GM12878 (cell line): ENCODE measurements around the gene REL. TPM values are rescaled to one million over a fixed set of nuclear protein-coding genes. Genes with fewer than 3 reads are reported as not detected.
A peak's percentile ranks its signal among the peaks of the same experiment; 100 is the strongest.

Experiments
- BCLAF1 ChIP-seq: fragments of 450-650 bp; IDR thresholded peaks from 2 replicates; pipeline ENCODE4 v1.6.1; 2017; ENCODE audit warnings: antibody characterized with exemption, mild to moderate bottlenecking, moderate library complexity
- CEBPB ChIP-seq, 2 experiments: fragments of 150-350 bp in 1 of 2; IDR thresholded peaks; 2 replicates each; pipeline ENCODE4 v1.6.1; 2012 to 2014; ENCODE audit warnings: low read depth in 2 of 2, low read length in 2 of 2, borderline replicate concordance in 1 of 2, inconsistent platforms in 1 of 2
- CREM ChIP-seq: IDR thresholded peaks from 2 replicates; pipeline ENCODE4 v1.6.1; 2014; ENCODE audit warnings: antibody characterized with exemption, low read depth
- CTCF ChIP-seq, 3 experiments: IDR thresholded peaks in 2 of 3; conservative IDR thresholded peaks in 1 of 3; 2 replicates each; pipeline ENCODE4 v1.5.1; 2011; ENCODE audit warnings: low read depth in 3 of 3, low read length in 3 of 3, mild to moderate bottlenecking in 3 of 3, control low read depth in 2 of 3, moderate library complexity in 2 of 3, inconsistent platforms in 1 of 3, mixed read lengths in 1 of 3; ENCODE audit not compliant: control insufficient read depth in 2 of 3, insufficient read depth in 1 of 3; ENCODE audit errors: extremely low read depth in 1 of 3
- E2F4 ChIP-seq: IDR thresholded peaks from 2 replicates; pipeline ENCODE4 v1.6.1; 2012; ENCODE audit warnings: low read depth, low read length, improper control_type of control experiment
- ETV6 ChIP-seq, 2 experiments: fragments of 450-650 bp in 1 of 2; IDR thresholded peaks in 1 of 2; conservative IDR thresholded peaks in 1 of 2; 2 replicates each; pipeline ENCODE4 v1.6.1; 2014; ENCODE audit warnings: antibody characterized with exemption in 1 of 2, borderline replicate concordance in 1 of 2, low read depth in 1 of 2, mild to moderate bottlenecking in 1 of 2, moderate library complexity in 1 of 2
- HDAC6 ChIP-seq: fragments of 200-600 bp; sonication (generic); IDR thresholded peaks from one replicate; pipeline ENCODE4 v1.8.0; 2017; ENCODE audit warnings: antibody characterized with exemption; ENCODE audit not compliant: unreplicated experiment
- HDGF ChIP-seq: fragments of 450-650 bp; IDR thresholded peaks from 2 replicates; pipeline ENCODE4 v1.6.1; 2016; ENCODE audit warnings: antibody characterized with exemption
- IRF3 ChIP-seq: fragments of 450-650 bp; IDR thresholded peaks from 2 replicates; pipeline ENCODE4 v1.6.1; 2014; ENCODE audit warnings: mild to moderate bottlenecking
- IRF4 ChIP-seq: IDR thresholded peaks from 2 replicates; pipeline ENCODE4 v1.6.1; 2011; ENCODE audit warnings: low read depth, low read length
- NR2F1 ChIP-seq: fragments of 450-650 bp; conservative IDR thresholded peaks from 2 replicates; pipeline ENCODE4 v1.6.1; 2017; ENCODE audit warnings: mild to moderate bottlenecking
- POLR2A ChIP-seq: IDR thresholded peaks from 2 replicates; pipeline ENCODE4 v1.6.1; 2011; ENCODE audit warnings: low read depth, mild to moderate bottlenecking, low read length
- PRDM15 ChIP-seq: fragments of 450-650 bp; formaldehyde crosslinking; IDR thresholded peaks from 2 replicates; pipeline ENCODE4 v1.4.0; 2020; ENCODE audit warnings: mild to moderate bottlenecking, moderate library complexity
- RAD21 ChIP-seq: IDR thresholded peaks from 2 replicates; pipeline ENCODE4 v1.6.1; 2011; ENCODE audit warnings: mild to moderate bottlenecking, low read depth, low read length, moderate library complexity; ENCODE audit not compliant: insufficient read depth
- RAD51 ChIP-seq: fragments of 450-650 bp; IDR thresholded peaks from 2 replicates; pipeline ENCODE4 v1.6.1; 2016; ENCODE audit warnings: moderate library complexity, mild to moderate bottlenecking, inconsistent platforms
- RUNX3 ChIP-seq: IDR thresholded peaks from 2 replicates; pipeline ENCODE4 v1.6.1; 2012; ENCODE audit warnings: low read length, inconsistent platforms
- ZNF274 ChIP-seq: IDR thresholded peaks from one replicate; pipeline ENCODE4 v1.8.0; 2011; ENCODE audit not compliant: insufficient read length, insufficient read depth
- polyA plus RNA-seq, 11 experiments: library from polyadenylated mRNA; depleted of rRNA in 4 of 11; unstranded in 6 of 11; stranded (reverse) in 5 of 11; fragments of >200 nt; fragmentation: Nextera tagmentation in 4 of 11; fragmentation: Illumina TruSeq in 1 of 11; extraction: Ambion mirVana in 4 of 11; extraction: Trizol in 1 of 11; gene quantifications; 1 replicate in 1 of 11; 2 replicates in 10 of 11; pipeline versions ENCODE4 v1.2.1 to v1.2.3, GENCODE V29; 2011 to 2016; ENCODE audit warnings: inconsistent platforms in 2 of 11, missing spikeins in 2 of 11, low read depth in 1 of 11
- total RNA-seq, 4 experiments: library from RNA; depleted of rRNA in 3 of 4; stranded (reverse); fragments of >200 nt in 3 of 4; fragmentation: Illumina TruSeq in 1 of 4; extraction: Trizol in 1 of 4; gene quantifications; 2 replicates each; pipeline versions ENCODE4 v1.2.1 to v1.2.3, GENCODE V29; 2013 to 2021

The REL gene
- total and polyA plus RNA-seq, 10 of the 15 experiments (the other 5 are each of a cell fraction or from before 2014, with no cell fraction given) = 6.3 to 52.4 (median 26.6) TPM

GRCh38 chr2:60840880-60841279 lies 40.5 kb upstream of the REL start (continued):
- TF ChIP-seq NR2F1 = 0 out of 2 replicates have a peak, but pooled peaks have one; percentile 22
- no peak for TF ChIP-seq IRF3
- TF ChIP-seq RAD21 = 0 out of 2 replicates have a peak, but pooled peaks have one; percentile 17
- no peak for TF ChIP-seq E2F4
- peak in 1 of 2 experiments; percentile 83; a peak in 1 of 4 replicates for TF ChIP-seq ETV6 (conservative IDR thresholded peaks at IDR 0.05 in 1 of 2, IDR thresholded peaks at IDR 0.05 in 1 of 2; ENCODE audit: borderline replicate concordance in 1 of 2, low read depth in 1 of 2)
- TF ChIP-seq IRF4 = no peak
- peak; percentile 90 for TF ChIP-seq CREM
- TF ChIP-seq CEBPB (IDR thresholded peaks at IDR 0.05; ENCODE audit: borderline replicate concordance in 1 of 2, low read depth in 2 of 2, low read length in 2 of 2) = peak in 1 of 2 experiments; percentile 92; a peak in 1 of 4 replicates
- TF ChIP-seq CTCF (IDR thresholded peaks at IDR 0.05 in 2 of 3, conservative IDR thresholded peaks at IDR 0.05 in 1 of 3; ENCODE audit: control insufficient read depth in 2 of 3, extremely low read depth in 1 of 3, insufficient read depth in 1 of 3, low read depth in 3 of 3, low read length in 3 of 3) = no peak
- TF ChIP-seq HDAC6 = no peak
- no peak for TF ChIP-seq ZNF274
- TF ChIP-seq RUNX3 = peak; percentile 99
- no peak for TF ChIP-seq RAD51
- TF ChIP-seq BCLAF1 = no peak
- TF ChIP-seq PRDM15 (CRISPR knock-in tag) = no peak
- no peak for TF ChIP-seq HDGF
- TF ChIP-seq POLR2A = no peak
